Endothelial cell of umbilical vein (primary cell): Measurements from ENCODE around the gene CREB3. TPM values are rescaled to one million over a fixed set of nuclear protein-coding genes. Genes with fewer than 3 reads are reported as not detected.

ENCODE experiments used
- BruUV-seq: library from RNA; stranded (reverse); fragments of 400-500 nt; replicated peaks from 2 replicates; lab custom pipeline; 2021; lab: Mats Ljungman, UMichigan
- CTCF ChIA-PET: fragments of 300-600, 350-600 bp; sonication (Branson Sonifier 250); formaldehyde crosslinking; loops from one replicate; lab custom pipeline; 2021; ENCODE audit warnings: antibody characterized with exemption, inconsistent platforms; lab: Charles Lee
- POLR2A ChIA-PET: fragments of 300-600, 350-600 bp; sonication (Branson Sonifier 250); formaldehyde crosslinking; loops from one replicate; lab custom pipeline; 2021; ENCODE audit warnings: antibody characterized with exemption, inconsistent platforms; lab: Charles Lee
- DNase-seq: peaks from one replicate; pipeline ENCODE4 v3.0.0-alpha.2; 2011; ENCODE audit warnings: low read depth, low spot score
- FAIRE-seq: peaks from 2 replicates; lab custom pipeline; 2011; peaks lifted over from hg19 to GRCh38; lab: Jason Lieb, UNC
- H2AFZ ChIP-seq: 2 replicates; pipeline ENCODE4 v1.6.0; 2012; ENCODE audit warnings: low read depth, low read length, control low read depth, inconsistent platforms
- H3K27ac ChIP-seq: 2 replicates; pipeline ENCODE4 v1.5.1; 2011; ENCODE audit warnings: low read depth, mild to moderate bottlenecking, control low read depth, low read length, moderate library complexity; ENCODE audit not compliant: insufficient read depth
- H3K27me3 ChIP-seq, 2 experiments: 2 replicates each; pipeline versions ENCODE4 v1.6.0 to v1.6.1; 2011; ENCODE audit warnings: low read length in 2 of 2, mixed read lengths in 1 of 2; ENCODE audit not compliant: control insufficient read depth in 2 of 2, insufficient read depth in 2 of 2
- H3K36me3 ChIP-seq, 2 experiments: 2 replicates in 1 of 2; 3 replicates in 1 of 2; pipeline ENCODE4 v1.5.1; 2011; ENCODE audit warnings: low read length in 2 of 2, mild to moderate bottlenecking in 1 of 2, moderate library complexity in 1 of 2; ENCODE audit not compliant: control insufficient read depth in 2 of 2, insufficient read depth in 2 of 2; ENCODE audit errors: extremely low read depth in 1 of 2
- H3K4me1 ChIP-seq: 3 replicates; pipeline ENCODE4 v1.5.1; 2011; ENCODE audit warnings: mild to moderate bottlenecking, low read length; ENCODE audit not compliant: control insufficient read depth, insufficient read depth; ENCODE audit errors: extremely low read depth
- H3K4me2 ChIP-seq: 2 replicates; pipeline ENCODE4 v1.6.1; 2011; ENCODE audit warnings: low read length, control low read depth, mixed read lengths; ENCODE audit not compliant: insufficient read depth
- H3K4me3 ChIP-seq, 3 experiments: fragments of 200-600 bp in 1 of 3; sonication (generic), shearing (Covaris generic) in 1 of 3; replicated peaks in 1 of 3; 2 replicates each; pipeline ENCODE4 v1.5.1; 2011 to 2016; ENCODE audit warnings: control low read depth in 3 of 3, low read length in 3 of 3, mild to moderate bottlenecking in 2 of 3, inconsistent platforms in 1 of 3, low read depth in 1 of 3, moderate library complexity in 1 of 3; ENCODE audit not compliant: insufficient read depth in 1 of 3
- H3K79me2 ChIP-seq: 2 replicates; pipeline ENCODE4 v1.6.0; 2012; ENCODE audit warnings: low read length, inconsistent platforms; ENCODE audit not compliant: control insufficient read depth, insufficient read depth
- H3K9ac ChIP-seq: replicated peaks from 2 replicates; pipeline ENCODE3; 2011; ENCODE audit warnings: low read length, control low read depth; ENCODE audit not compliant: insufficient read depth; ENCODE audit errors: extremely low read depth
- H3K9me1 ChIP-seq: replicated peaks from 3 replicates; pipeline ENCODE4 v1.6.0; 2011; ENCODE audit warnings: mild to moderate bottlenecking, low read length; ENCODE audit not compliant: control insufficient read depth, insufficient read depth; ENCODE audit errors: extremely low read depth
- H3K9me3 ChIP-seq: replicated peaks from 2 replicates; pipeline ENCODE4 v1.5.1; 2012; ENCODE audit warnings: low read length, inconsistent platforms; ENCODE audit not compliant: control insufficient read depth, insufficient read depth
- H4K20me1 ChIP-seq: replicated peaks from 2 replicates; pipeline ENCODE3; 2011; ENCODE audit warnings: mild to moderate bottlenecking, low read length; ENCODE audit not compliant: control insufficient read depth, insufficient read depth; ENCODE audit errors: extremely low read depth
- CTCF ChIP-seq, 2 donors: IDR thresholded peaks; 1 replicate in 1 of 2; 2 replicates in 1 of 2; pipeline ENCODE4 v1.5.1; 2011; ENCODE audit warnings: low read length in 2 of 2, mild to moderate bottlenecking in 2 of 2, moderate library complexity in 2 of 2, control low read depth in 1 of 2, inconsistent platforms in 1 of 2, low read depth in 1 of 2; ENCODE audit not compliant: insufficient read depth in 1 of 2; ENCODE audit errors: extremely low read depth in 1 of 2
- EZH2 ChIP-seq: IDR thresholded peaks from 2 replicates; pipeline ENCODE4 v1.6.1; 2012; ENCODE audit warnings: borderline replicate concordance, low read depth, mild to moderate bottlenecking, moderate library complexity, low read length, inconsistent platforms; ENCODE audit not compliant: severe bottlenecking
- FOS ChIP-seq: IDR thresholded peaks from 2 replicates; pipeline ENCODE4 v1.6.1; 2011; ENCODE audit warnings: mild to moderate bottlenecking, low read length, moderate library complexity, borderline replicate concordance; ENCODE audit not compliant: insufficient read depth
- GATA2 ChIP-seq: IDR thresholded peaks from 2 replicates; pipeline ENCODE4 v1.7.0; 2011; ENCODE audit warnings: low read depth, mild to moderate bottlenecking, moderate library complexity, mixed read lengths, low read length; ENCODE audit not compliant: insufficient read length, insufficient read depth
- JUN ChIP-seq: IDR thresholded peaks from 2 replicates; pipeline ENCODE4 v1.6.1; 2011; ENCODE audit warnings: borderline replicate concordance, low read depth; ENCODE audit not compliant: insufficient read length, insufficient read depth
- MAX ChIP-seq: IDR thresholded peaks from 2 replicates; pipeline ENCODE4 v1.6.1; 2011; ENCODE audit not compliant: insufficient read depth, insufficient read length
- MYC ChIP-seq: IDR thresholded peaks from one replicate; pipeline ENCODE4 v1.6.1; 2011; ENCODE audit warnings: mild to moderate bottlenecking, low read depth, low read length
- POLR2A ChIP-seq: IDR thresholded peaks from 2 replicates; pipeline ENCODE4 v1.6.1; 2012; ENCODE audit warnings: low read depth, mild to moderate bottlenecking, control low read depth, low read length
- POLR2AphosphoS5 ChIP-seq: IDR thresholded peaks from 2 replicates; pipeline ENCODE4 v1.6.1; 2012; ENCODE audit warnings: low read depth, mild to moderate bottlenecking, control low read depth, low read length, moderate library complexity; ENCODE audit not compliant: insufficient read depth
- dilution Hi-C: fragments of 300-500 bp; cut with MboI; formaldehyde crosslinking; loops from one replicate; pipeline ENCODE4 v1.15.0; 2019; ENCODE audit warnings: low sequenced_read_pairs; ENCODE audit not compliant: extremely low pct_ligation_motif_present
- intact Hi-C: fragments of 100-400 bp; cut with micrococcal nuclease; formaldehyde crosslinking; loops from one replicate; pipeline ENCODE4 v1.10.0; 2022
- polyA plus RNA-seq, 4 experiments: library from polyadenylated mRNA; depleted of rRNA in 3 of 4; stranded (reverse) in 3 of 4; unstranded in 1 of 4; fragments of >200 nt; gene quantifications; 2 replicates each; pipeline versions ENCODE4 v1.2.1 to v1.2.3, GENCODE V29; 2011 to 2012; ENCODE audit warnings: missing spikeins in 1 of 4
- total RNA-seq: library from RNA; stranded (reverse); gene quantifications from 2 replicates; pipeline ENCODE4 v1.2.3, GENCODE V29; 2021

The CREB3 gene
- total and polyA plus RNA-seq, 2 donors (not counting 3 experiments of a cell fraction or from before 2014, with no cell fraction given): 39.8 to 52.1 TPM

GRCh38 chr9:35766997-35767396 is 34.5 kb downstream of the CREB3 start:
- TF ChIP-seq MYC: no peak
- no peak for TF ChIP-seq GATA2
- TF ChIP-seq JUN: peak; percentile 2
- no peak for TF ChIP-seq FOS
- Histone ChIP-seq H4K20me1 (no peaks in the 10 kb centered on the region), H3K9me3 (no peaks in the 10 kb centered on the region), H3K27me3 (no peaks in the 10 kb centered on the region), H3K4me1 (peaks cover 23% of the 10 kb centered on the region), H3K9me1 (no peaks in the 10 kb centered on the region), H3K4me2 (no peak overlapping the region), H3K79me2 (no peaks in the 10 kb centered on the region), H3K27ac (no peak overlapping the region), H2AFZ (no peak overlapping the region), H3K36me3 (no peaks in the 10 kb centered on the region), H3K9ac (no peak overlapping the region), H3K4me3 (no peak overlapping the region)
- intact Hi-C loops (no loop called here), dilution Hi-C loops (no loop called here)
- BruUV-seq: no TSS peak
- no peak for FAIRE-seq
- CTCF ChIA-PET: interaction anchor here (1.4 kb wide), 1 partner anchor 116 kb away, joined by 4 read pairs; no protein-coding TSS in a partner anchor
- POLR2A ChIA-PET: no interaction called here
- no peak for DNase-seq

DNA sequence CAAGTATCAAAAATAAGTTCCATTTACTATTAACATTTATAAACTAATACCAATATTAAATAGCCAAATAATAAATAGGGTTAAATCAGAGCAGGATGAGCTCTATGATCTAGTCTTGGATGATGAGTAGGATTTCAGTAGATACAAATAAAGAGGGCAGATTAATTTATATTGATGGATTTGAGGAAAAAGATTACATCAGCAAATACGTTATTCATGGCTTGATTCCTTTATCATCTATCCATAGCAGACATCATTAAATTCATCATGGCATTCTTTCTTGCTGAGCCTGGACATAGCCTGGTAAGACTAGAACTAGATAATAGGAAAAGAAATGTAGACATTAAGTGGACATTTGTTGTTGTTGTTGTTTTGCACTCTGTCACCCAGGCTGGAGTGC is 35.0 kb downstream of the CREB3 start:
- Histone ChIP-seq H3K36me3 (no peaks in the 10 kb centered on the region), H3K27ac (no peak overlapping the region), H2AFZ (no peak overlapping the region), H3K27me3 (no peaks in the 10 kb centered on the region), H4K20me1 (no peaks in the 10 kb centered on the region), H3K79me2 (no peaks in the 10 kb centered on the region), H3K9me3 (no peaks in the 10 kb centered on the region), H3K4me1 (peaks cover 21% of the 10 kb centered on the region), H3K9me1 (no peaks in the 10 kb centered on the region), H3K4me2 (no peak overlapping the region), H3K4me3 (no peak overlapping the region), H3K9ac (no peak overlapping the region)
- BruUV-seq: no TSS peak
- ChIA-PET CTCF (interaction anchor here (0.6 to 1.4 kb wide), 2 partner anchors 10 to 115 kb away, joined by 3 to 4 read pairs; no protein-coding TSS in a partner anchor), POLR2A (no interaction called here)
- no peak for TF ChIP-seq CTCF (IDR thresholded peaks at IDR 0.05; ENCODE audit: extremely low read depth in 1 of 2, insufficient read depth in 1 of 2, low read depth in 1 of 2, low read length in 2 of 2)
- TF ChIP-seq FOS: no peak
- TF ChIP-seq MYC: no peak
- no peak for TF ChIP-seq GATA2
- TF ChIP-seq POLR2A: no peak
- TF ChIP-seq MAX: no peak
- no peak for TF ChIP-seq EZH2
- TF ChIP-seq JUN: no peak
- TF ChIP-seq POLR2AphosphoS5: no peak
- DNase-seq (no peak), FAIRE-seq (no peak)
- intact Hi-C loops (no loop called here), dilution Hi-C loops (no loop called here)
